Activated T-cell treated with anti-CD3 and anti-CD28 coated beads for 24 hours (primary cell): Measurements from ENCODE around the gene KCNK5.
A peak's percentile ranks its signal among the peaks of the same experiment; 100 is the strongest.

Experiments
- DNase-seq: peaks from one replicate; pipeline ENCODE4 v3.0.0-alpha.2; 2020; ENCODE audit warnings: low read depth

The KCNK5 gene

DNA sequence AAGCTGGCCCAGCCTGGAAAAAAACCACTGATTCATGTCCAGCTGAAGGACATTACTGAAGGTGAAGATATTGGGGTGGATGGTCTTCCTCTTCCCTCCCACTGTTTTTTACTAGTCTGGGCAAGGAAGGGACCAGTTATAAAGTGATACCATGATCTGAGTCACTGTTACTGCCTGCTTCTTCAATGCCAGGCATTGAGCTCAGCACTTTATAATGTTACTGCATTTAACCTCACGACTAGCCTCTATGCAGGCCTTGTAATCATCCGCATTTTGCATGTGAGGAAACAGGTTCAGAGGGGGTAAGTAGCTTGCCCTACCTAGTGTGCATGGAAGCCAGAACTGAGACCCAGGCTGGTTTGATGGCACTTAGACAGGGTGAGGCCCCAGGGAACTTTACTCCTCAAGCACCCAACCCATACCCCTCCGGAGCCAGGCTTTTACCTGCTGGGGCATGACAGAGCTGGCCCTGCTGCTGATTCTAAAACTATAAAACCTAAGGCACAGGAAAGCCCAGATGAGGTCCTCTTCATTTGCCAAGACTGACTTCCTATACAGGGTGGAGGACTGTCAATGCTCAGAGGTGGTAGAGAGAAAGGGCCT, 11.0 kb upstream of the KCNK5 start:
- DNase-seq, result no peak

DNA sequence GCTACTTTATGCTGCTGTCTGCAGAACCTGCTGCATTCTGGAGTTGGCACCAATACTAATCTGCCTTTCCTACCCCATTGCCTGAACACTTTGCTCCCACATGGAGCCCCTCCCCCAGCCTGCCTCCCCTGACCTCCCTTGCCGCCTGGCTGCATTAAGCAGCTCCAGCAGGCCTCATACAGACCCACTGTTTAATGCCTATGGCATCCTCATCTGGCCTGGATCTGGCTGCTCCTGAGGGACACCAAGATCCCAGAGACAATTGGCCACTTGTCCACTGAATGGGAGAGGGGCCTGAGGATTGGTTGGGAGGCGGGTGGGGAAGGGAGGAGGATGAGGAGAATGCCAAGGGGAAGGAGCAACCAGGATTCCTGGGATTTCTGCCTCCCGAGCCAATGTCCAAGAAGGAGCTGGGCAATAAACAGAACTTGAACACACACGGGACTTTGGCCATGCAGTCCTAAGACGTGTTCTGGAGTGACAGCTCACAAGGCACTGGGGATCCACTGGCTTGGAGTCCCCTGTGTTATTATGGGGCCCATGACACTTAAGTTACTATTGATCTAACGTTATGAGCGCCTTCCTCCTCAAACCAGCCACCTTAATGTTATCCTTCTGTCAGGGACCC, 10.4 kb upstream of the KCNK5 start:
- no peak for DNase-seq

DNA sequence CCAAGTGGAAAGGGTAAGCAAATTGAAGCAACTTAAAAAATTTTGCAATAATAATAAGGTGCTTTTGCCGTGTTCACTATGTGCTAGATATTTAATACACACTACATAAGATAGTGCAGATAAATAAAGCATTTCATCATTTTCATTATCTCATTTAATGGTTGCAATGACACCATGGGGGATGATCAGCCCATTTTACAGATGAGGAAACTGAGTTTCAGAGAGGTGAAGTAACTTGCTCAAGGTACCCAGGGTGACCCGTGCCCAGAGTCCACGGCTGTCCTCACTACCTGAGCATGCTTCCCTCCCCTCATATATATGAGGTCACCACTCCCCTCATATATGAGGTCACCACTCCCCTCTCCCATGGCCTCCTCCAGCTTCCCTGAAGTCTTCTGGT, 7.5 kb upstream of the KCNK5 start:
- no peak for DNase-seq

DNA sequence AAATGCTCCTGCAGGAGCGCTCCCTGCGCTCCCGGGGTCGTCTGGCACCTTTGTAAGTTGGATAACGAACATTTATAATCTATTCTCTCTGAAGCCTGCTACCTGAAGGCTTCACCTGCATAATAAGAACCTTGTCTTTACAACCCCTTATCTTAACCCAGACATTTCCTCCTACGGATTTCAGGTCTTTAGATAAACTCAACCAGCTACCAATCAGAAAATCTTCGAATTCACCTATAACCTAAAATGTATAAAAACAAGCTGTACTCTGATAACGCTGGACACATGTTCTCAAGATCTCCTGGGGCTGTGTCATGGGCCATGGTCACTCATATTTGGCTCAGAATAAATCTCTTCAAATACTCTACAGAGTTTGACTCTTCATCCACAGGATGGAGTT, 4.1 kb upstream of the KCNK5 start:
- DNase-seq, result no peak

DNA sequence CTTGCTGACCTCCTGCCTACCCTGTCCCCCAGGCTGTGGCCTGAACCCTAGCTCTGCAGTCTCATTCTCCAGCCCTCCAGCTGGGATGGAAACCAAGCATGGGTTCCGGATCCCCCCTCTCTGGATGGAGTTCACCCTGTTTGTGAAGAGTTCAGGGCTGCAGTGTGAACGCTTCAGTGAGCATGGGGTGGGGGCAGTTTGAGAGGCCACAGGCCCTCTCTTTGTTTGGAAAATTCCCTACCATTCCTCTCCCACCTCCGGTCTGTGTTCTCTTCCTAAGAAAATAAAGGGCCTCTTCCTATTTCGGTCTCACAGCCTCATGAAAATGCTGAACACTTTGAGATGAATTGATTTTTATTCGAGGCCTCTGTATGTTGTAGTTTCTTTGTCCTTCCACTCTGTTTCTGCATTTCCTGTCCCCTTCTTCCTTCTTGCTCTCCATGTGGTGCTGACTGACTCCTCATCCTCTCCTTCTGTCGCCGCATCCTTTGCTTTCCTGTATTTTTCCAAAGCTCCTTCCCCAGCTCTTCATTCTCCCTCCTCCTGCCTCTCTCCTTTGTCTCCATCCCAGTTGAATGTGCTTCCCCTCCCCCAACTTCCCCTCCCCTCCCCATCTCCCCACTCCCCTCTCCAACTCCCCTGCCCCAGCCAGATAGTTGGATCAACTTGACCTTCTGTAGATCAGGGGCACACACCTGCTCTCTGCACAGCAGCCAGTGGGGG, 2.4 kb upstream of the KCNK5 start:
- DNase-seq, result no peak

DNA sequence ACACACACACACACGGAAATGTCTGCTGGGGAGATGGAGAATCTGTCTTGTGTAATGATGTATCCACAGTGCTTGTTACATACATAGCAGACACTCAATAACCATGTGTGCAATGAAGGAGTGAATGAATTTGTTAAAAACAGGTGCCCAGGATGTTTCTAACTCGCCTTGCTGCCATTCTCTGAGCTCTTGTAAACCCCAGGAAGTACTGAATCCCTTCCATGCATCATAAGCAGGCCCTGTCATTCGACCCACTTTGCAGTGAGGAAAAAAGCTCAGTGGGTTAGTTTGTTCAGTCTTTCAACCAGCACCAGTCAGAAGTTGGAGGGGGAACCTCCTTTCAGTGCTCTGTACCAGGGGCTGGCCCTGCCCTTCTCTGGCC, 1.4 kb upstream of the KCNK5 start:
- DNase-seq, result no peak

DNA sequence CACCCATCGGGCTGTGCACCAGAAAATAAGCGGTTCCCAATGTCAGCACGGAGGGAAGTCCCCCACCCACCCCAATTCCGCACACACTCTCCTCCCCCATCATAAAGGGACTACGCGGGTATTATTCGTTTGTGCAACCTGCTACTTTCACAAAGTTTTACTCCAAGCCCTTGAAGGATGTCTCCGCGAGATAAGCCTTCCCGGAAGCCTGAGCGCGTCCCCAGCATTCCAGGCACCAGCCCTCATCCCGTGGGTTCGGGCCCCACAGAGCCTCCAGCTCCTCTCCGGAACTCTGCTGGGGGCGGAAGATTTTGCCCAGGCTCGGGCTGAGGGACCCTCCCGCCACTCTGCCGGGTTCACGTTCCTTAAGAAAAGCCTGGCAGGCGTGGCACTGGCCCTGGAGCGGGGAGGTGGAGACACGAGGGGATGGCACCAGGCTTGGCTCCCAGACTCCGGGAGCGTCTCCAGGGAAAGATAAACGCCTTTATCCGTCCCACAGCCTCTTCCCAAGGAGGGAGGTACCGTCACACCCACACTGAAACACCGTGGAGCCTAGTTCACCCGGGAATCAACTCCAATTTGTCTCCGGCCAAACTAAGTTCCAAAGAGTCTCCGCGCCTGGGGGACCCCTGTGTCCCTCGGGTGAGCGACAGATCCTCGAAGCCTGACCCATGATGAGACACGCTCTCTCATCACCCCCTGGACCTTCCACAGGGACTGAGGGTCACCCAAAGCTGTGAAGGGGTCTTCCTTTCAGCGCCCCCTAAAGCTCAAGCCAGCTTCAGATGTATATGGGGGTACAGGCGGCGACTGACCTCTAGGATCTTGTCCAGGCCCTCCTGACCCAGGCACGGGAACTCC, 934 bp downstream of the KCNK5 start:
- peak; percentile 37 for DNase-seq

DNA sequence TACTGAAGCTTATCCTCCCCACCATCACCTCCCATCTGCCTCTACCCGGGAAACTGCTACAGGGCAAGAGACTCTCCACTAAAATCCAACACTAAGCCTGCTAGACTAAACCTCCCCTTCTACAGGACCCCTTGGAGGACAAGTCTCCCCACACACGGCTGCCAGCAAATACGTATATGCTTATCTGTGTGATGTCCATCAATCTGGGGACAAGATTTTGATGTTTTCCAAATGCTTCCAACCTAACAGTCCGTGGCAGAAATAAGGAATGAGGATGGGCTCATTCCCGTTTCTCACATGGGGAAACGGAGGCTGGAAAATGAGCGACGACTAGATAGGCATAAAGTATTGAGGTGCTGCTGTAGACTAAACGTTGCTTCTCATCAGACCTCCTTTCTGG, 1.8 kb downstream of the KCNK5 start:
- no peak for DNase-seq

DNA sequence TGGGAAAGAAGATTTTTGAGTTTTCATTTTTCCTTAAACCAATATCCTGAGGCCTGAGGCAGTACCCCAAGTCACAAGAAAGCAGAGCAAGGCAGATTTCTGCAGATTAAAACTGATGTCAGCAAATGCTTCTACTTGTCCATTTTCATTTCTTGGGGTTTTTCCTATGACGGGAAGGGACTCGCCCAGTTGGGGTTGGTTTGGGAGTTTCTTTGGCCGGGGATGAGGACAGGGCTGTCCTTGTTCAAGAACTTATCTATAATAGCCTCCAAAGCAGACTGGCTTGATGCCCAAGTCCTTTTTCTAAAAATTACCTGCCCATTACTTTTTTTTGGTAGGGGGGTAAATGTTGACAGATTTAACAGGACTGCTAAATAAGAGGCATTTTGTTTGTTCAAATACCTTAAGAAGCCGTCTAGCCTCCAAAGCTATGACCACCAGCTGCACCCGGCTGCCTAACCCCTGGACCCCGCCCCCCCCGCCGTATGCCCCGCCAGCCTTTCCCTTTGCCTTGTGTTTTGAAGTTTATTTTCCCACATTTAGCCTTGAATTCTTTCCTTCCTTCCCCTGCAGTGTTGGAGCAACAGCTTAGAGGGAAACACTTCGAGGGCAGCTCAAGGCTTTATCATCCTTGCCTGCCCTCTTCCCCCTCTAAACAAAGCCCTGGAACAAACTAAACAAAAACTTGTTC, 2.5 kb downstream of the KCNK5 start:
- no peak for DNase-seq

DNA sequence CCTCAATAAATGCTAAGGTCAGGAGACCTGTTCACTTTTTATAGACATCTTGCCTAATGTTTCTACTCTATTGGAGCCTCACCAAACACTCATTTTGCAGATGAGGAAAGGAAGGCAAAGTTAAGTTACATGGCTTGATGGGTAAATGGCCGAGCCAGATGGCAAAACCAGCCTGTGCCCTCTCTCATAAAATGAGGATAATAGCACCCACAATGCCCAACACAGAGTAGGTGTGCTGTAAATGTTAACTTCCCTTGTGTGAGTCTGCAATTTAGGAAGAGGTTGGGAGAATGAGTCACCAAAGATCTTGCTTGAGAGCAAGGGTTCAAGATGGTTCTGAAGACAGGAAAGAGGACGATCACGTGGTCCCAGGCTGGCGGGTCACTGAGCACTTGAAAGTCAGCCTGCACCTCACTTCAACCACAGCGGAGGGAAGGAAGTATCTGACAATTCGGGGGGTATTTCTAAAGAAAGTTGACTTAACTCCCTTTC, 3.3 kb downstream of the KCNK5 start:
- DNase-seq, result peak; percentile 33

DNA sequence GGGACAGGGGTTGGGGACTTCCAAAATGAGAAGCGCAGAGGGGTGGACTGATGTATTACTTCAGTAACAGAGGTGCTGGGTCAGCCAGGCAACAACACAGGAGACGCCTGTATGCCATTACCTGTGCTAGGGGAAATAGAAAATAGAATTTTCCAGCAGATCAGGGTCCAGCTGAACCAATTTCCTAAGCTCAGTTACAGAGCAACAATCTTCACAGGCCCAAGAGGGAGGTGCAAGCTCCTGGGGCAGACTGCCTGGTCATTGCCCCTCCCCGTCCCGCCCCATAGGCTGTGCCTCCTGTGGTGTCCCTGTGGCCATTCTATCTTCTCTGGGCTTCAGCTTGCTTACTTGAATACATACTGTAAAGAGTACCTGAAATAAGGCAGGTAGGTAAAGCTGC, 3.7 kb downstream of the KCNK5 start:
- no peak for DNase-seq

DNA sequence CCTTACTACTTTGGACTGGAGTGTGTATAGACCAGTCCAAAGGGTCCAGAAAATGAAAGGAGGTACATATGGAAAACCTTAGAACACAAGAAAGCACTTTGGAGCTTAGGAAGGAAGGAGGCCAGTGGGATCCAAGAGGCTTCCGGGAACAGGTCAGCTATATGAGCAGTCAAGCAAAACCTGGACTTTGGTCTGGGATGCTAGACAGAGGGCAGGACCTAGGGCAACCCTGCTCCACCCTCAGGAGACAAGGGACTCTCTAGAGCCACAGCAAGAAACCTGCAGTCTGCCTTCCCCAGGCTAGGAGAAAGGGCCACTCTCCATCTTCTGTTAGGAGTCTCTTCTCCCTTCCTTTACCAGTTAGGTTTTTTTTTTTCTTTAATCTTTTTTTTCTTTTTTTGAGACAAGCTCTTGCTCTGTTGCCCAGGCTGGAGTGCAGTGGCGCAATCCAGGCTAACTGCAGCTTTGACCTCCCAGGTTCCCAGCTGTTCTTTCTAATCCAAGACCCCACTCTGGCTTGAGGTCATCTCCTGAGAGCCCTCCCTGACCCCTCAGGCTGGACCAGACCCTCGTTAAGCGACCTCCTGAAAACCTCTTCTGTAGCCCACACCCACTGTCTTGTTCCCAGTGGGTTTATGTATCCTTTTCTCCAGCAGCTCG, 4.6 kb downstream of the KCNK5 start:
- DNase-seq, result no peak

DNA sequence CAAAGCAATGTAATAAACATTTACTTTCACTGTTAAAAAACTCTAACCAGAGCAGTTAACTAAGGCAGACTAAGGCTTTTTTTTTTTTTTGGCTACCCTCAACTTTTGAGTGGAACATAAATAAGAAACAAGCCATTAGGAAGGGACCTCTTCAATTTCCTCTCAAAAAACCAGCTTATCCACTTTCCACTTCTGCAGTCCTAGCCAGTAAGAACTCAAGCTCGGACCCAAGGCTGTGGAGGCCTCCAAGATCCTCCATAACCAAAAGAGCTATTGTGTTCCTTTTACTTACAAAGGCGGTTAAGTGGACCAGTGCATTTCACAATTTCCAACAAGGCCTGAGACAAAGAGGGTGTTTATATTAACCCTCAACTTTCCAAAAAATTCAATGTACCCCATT, 5.3 kb downstream of the KCNK5 start:
- no peak for DNase-seq

DNA sequence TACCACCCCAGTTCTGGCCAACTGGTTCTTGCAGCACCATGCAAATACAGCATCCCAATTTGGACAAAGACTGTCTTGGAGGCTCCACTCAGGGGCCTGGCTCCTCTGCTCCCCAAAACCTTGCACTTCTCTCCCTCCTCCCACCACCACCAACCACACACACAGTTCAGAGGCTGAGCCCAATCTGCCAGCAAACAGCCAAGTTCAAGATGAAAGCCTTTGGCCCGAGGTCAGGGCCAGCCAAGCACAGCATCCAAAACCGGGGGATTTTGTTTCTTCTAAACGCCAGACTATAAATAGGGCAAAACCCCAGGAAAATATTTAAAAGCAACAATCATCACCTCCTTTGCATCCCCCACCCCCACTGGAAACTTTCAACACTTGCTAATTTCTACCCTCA, 5.7 kb downstream of the KCNK5 start:
- no peak for DNase-seq

DNA sequence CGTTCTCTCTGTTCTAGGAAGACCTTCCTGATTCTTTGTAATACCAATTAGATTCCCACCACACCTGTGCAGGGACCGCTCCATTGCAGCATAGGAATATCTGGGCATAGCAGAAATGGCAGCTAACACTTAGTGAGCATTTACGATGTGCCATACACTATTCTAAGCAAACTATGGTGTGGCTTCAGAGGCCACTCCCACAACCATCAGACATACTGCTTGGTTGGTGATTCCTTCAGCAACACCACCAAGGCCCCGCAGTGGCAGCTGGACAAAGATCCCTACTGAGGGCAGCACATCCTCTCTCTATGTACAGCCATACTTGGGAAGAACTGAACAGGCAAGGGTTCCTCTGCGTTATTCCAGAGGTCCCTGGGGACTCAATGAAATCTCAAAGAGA, 6.2 kb downstream of the KCNK5 start:
- no peak for DNase-seq

DNA sequence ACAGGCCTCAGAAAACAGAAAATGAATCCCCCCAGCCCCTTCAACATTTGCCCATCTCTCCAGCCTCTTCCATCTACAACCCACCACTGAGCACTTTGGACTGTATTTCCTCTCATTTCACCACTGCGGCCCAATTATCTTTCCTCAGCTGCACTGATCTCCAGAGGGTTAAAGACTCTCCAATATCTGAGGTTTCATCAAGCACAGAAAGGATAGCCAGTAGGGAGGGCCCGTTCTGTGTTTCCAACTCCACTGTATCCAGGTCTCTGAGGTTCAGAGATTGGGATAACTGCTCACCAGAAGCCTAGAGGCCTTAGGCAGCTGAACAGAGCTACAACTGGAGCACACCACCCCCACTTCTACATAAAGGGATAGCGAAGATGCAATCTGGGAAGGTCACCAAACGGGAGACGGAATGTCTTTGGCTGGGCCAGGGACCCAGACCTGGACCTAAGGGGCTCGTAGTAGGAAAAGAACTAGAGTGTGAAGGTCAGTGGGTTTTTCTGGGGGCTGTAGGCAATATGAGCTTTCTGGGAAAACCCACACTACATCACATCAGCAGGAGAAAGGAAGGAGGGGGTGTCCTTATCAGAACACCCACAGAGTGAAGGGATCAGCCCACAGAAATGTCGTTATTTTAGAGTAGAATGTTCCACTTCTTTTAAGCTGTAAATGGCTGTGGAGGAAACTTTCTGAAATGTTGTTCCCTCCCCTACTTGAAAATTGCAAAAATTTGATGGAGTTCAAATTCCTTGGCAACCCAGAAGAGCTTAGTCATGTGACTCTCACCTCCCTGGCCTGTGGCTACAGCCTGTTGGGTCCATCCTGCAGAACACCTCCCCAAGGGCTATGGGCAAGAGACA, 7.3 kb downstream of the KCNK5 start:
- DNase-seq, result no peak

DNA sequence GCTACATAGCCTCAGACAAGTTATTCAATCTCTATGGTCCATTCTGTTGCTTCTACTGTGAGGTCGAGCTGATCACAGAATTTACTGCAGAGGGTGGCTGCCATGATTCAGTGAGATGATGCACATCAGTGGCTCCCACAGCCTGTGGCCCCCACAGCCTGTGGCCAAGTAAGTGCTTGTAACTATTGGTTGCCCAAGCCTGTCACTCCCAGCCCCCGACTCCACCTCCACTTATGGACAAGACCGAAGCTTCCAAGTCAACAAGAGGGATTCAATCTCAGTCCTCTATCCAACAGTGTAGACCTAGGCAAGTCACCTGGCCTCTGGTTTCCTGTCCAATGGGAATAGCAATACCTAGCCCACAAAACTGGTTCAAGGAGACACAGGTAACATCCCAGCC, 8.2 kb downstream of the KCNK5 start:
- DNase-seq, result no peak

DNA sequence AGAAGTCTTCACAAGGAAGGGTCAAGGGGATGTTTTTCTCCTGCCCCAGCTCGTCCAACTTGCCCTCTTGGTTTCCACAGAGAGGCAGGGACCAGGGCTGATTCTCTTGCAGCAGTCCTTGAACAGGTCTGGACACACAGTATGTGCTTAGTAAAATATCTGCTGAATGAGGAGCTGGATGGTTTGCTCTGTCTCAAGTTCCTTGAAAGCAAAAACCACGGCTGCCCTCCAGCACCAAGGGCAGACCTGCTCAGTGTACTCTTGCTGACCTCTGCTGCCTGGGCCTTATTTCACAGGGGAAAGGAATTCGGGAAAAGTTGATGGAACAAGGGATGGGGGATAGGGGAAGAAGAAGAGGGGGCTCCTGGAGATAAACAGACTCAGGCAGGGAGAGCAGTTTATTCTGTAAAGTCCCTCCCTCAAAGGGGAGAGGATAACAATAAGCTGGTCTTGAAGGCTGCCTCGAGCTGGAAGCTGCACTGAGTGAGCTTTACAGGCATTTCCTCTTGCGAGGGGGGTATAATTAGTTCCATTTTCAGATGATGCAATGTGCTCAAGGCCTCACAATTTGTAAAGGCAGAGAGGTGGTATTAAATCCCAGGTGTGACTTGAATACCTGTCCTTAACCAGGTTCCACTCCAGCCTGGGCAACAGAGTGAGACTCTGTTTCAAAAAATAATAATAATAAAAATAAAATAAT, 10.3 kb downstream of the KCNK5 start:
- DNase-seq, result no peak

DNA sequence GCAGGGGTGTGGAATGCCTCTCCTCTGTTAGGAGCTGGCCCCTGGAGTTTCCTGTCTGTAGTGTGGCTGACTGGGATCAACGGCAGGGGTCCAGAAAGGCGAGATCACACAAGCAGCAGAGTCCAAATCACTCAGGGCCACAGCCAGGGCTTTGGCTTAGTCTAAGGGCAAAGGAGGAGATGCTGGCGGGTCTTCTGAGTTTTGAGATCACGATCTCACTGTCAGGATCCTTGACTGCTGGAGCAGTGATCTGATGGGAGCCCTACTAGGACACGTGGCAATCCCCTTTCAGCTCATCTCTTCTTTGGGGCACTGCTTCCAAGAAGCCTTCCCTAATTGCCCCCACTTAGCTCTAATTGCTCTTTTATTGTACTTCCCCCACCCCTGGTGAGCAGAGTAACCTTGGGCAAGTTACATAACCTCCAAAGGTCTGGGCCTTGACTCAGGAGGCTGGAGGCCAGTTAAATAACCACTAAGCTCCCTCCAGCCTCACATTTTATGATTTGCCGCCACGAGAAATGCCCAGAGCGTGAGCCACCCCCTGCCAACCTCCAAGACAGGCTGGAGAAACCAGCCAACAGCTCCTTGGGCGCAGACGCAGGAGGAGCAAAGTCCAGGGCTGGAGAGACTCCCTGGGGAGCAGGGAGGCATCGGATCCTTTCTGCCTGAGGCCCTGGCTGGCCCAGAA, 12.0 kb downstream of the KCNK5 start:
- no peak for DNase-seq
